ENCODE results near the gene DFFB.

- TF ChIP-seq SIN3A (IDR thresholded peaks at IDR 0.05; ENCODE audit: borderline replicate concordance, low read depth, low read length) (no peak), ZNF644 (CRISPR knock-in tag; IDR thresholded peaks at IDR 0.05; ENCODE audit: low read depth) (no peak), POLR2AphosphoS5 (IDR thresholded peaks at IDR 0.05; ENCODE audit: low read depth, low read length) (no peak), CEBPB (IDR thresholded peaks at IDR 0.05; ENCODE audit: borderline replicate concordance, low read depth, low read length) (no peak), ZNF350 (CRISPR knock-in tag; IDR thresholded peaks at IDR 0.05; ENCODE audit: borderline replicate concordance, low read depth) (no peak), CTCF (CRISPR knock-in tag; IDR thresholded peaks at IDR 0.05) (no peak), DPF2 (CRISPR knock-in tag; IDR thresholded peaks at IDR 0.05; ENCODE audit: borderline replicate concordance, low read depth) (no peak), HOXA7 (CRISPR knock-in tag; IDR thresholded peaks at IDR 0.05) (no peak), ZNF235 (CRISPR knock-in tag; IDR thresholded peaks at IDR 0.05; ENCODE audit: borderline replicate concordance) (no peak), ZBTB44 (CRISPR knock-in tag; IDR thresholded peaks at IDR 0.05) (no peak), WIZ (CRISPR knock-in tag; IDR thresholded peaks at IDR 0.05) (no peak), CHCHD3 (CRISPR knock-in tag; IDR thresholded peaks at IDR 0.05) (no peak)
Observed at GRCh38 chr1:3924186-3924824, 67.0 kb downstream of the DFFB start.

All from HepG2 (cell line).